ENCODE measurements around the gene KLRF2.

Gene KLRF2

DNA sequence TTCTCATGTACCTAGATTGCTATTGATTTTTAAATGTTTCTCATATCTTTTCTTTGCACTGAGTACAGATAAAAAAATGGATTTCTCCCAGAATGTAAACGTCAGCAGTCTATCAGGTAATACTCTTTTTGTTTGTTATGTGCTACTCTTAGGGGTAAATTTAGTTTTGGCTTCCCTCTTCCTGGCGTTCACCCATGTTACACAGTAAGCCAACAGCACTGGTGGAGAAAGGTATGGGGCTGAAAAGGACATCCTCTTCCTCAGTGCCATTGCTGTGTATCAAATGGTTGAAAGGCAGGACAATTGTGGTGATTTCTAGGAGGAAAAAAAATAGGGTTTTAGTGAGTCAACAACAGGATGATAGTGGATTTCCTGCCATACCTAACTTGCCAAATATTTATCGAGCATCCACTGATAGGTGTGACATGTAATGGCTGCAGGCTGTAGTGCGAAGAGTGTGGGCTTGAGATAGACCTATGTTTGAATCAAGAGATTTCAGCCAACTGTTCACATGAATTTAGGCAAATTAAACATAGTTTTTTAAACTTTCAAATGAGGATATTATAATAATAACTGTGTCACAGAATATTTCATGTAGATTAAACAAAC lies 7.5 kb downstream of the KLRF2 start:
- DNase-seq = no peak

DNA sequence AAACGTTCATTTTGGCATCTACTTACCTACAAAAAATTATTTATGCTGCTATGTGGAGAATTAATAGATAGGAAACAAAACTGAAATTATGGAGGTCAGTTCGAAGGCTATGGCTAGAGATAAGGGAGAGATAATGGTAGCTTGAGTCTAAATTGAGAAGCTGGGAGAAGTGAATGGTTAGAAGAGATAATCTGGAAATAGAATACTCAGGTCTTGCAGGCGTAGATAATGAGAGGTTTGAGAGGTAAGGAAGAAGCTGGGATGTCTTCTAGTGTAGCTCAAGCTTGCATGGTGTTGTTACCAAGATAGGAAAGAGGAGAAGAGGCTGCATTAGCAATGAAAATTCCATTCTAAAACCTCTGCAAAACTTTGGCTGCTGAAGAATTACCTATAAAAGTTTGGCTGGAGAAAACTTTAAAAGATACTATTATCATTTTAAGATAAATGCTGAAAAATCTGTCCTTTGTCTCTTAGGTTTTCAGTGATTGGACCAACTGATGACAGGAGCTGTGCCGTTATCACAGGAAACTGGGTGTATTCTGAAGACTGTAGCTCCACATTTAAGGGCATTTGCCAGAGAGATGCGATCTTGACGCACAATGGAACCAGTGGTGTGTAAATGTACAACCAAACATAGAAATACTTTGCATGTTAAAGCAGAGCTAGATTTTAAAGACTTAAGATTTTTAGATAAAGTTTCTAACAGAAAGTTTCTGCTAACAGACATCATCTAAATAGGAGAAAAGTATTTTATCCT lies 14.1 kb downstream of the KLRF2 start:
- no peak for DNase-seq

DNA sequence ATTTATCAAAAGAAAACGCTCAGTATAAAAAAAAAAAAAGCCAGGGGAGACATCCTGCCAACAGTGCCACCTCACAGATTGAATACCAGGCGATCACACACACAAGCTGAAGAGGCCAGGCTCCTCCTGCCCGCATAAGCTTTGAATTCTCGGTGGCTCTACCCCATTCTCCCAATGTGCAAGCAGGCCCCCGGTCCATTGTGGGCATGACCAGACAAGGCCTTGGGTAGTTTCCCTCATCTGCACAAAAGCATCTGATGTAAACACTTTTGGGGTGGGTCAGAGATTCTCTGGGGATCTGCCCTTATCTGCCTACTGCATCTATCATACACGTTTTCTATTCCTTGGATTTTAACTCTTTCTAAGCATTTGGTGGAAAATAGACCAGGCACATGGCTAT lies 16.2 kb downstream of the KLRF2 start:
- DNase-seq = no peak

DNA sequence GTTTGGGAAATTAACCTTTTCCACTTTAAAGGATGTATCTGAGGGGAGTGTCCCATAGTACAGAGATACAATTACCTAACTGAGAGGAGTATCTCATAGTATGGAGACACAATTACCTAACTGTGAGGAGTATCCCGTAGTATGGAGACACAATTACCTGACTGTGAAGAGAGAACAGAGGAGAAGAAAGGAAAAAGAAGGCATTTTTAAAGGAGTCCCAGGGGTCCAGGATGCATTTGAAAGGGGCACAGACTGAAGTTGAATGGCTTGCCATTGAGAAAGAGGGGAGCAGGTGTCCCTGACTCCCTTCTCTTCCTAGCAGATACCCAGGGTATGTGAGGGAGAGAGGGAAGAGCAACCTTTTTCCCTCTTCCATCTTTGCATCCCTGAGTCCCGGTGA lies 17.9 kb downstream of the KLRF2 start:
- DNase-seq = no peak

DNA sequence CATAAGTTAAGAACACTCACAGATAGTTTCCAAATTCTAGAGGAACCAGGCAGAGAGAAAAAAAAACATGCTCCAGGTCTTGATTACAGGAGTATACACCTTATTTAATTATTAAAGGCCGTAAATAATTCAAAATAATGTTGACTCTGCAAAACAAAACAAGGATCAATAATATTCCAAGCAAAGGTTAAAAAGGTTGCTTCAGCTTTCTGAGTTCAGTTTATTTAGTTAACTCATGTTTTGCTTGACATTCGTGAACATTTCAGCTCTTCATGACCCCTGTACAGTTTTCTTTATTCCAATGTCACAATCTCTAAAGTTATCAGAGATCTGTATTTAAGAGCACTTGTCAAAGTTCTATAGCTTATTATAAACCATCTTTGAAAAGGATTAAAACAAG lies 19.6 kb downstream of the KLRF2 start:
- no peak for DNase-seq

DNA sequence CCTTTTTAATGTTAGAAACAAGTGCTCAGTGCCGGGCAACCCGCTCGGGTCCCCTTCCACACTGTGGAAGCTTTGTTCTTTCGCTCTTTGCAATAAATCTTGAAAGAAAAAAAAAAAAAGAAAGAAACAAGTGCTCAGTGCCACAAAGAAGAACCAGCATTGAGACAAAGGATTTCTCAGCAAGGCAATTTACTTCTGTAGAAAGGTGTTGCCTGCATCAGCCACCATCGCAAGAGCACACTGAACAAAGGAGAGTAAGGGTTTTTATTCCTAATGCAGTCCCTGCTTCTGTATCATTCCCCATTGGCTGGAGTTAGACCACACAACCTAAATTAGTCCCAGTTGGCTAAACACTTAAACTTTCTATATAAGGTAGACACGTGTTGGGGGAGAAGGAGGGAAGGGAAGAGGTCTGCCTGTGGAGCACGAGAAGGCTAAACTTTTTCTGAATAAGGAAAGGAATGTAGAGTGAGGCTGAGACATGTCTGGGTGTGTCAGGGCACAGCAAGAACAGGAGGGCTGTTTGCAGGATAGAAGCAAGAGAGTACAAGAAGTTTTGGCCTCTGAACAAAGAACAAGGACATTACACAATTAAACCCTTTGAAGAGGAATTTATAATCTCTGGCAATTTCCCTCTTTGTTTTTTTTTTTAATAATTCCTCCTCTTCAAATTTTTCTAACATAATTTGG lies 21.4 kb downstream of the KLRF2 start:
- no peak for DNase-seq

DNA sequence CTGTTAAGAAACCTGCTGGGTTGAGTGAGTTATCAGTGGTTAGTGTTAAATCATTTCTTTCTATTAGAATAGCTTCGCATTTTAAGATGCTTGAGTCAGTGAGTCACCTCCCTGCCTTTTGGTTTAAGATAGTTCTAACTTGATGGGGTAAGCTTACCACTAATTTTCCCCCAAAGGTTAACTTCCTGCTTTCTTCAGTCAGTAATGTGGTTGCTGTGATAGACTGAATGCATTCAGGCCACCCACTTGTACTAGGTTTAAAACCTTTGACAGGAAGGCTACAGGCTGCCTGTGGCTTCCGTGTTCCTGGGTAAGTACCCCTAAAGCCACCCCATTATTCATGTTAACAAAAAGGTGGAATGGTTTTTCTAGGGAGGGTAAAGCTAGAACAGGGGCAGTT lies 25.6 kb downstream of the KLRF2 start:
- peak; percentile 25 for DNase-seq

DNA sequence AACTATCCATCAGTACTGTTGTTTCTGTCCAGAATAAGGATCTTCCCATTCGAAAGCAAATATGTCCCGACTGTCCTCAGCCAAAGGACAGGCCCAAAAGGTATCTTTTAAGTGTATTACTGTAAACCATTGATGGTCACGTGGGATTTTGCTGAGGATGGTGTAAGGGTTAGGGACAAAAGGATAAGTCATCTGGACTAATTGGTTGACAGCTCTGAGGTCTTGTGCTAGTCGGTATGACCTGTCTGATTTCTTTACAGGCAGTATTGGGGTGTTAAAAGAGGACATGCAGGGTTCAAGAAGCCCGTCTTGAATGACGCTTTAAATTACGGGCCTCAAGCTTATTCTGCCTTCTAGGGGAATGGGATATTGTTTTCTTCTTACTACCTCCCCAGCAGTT lies 26.5 kb downstream of the KLRF2 start:
- DNase-seq = no peak

DNA sequence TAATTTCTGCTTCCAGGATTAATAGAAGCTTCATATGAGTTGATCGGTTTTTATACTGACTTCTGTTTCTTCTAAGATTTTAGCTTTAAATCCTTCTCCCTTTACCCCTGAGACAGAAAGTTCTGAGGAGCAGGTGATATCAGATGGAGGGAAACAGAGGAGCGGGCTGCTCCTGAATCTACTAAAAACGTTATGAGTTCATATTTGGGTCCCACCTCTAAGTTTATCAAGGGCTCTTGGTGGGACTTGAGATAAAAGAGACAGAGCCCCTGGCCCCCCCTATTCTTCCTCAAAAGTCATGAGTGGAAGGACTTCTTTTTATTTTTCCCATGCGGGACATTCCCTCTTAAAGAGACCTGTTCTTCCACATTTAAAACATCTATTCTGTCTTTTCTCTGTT lies 27.1 kb downstream of the KLRF2 start:
- DNase-seq = no peak

DNA sequence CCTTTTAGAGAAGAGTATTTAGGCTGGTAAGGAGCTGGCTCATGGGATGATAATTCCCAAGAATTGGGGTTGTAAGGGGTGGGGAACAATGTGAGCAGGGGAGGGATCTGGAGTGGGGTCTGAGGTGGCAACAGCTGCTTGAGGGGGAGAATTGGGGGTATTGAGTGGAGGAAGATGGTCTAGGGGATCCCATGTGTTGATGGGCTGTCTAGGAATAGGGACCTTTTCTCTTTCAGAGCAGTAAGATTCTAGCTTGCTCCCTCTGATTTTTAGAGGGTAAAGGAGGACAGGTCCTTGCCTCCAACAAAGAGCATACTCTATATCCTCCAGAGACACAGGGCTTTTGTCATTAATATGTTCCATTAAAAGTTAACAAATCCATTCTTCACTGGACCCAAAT lies 28.4 kb downstream of the KLRF2 start:
- no peak for DNase-seq

DNA sequence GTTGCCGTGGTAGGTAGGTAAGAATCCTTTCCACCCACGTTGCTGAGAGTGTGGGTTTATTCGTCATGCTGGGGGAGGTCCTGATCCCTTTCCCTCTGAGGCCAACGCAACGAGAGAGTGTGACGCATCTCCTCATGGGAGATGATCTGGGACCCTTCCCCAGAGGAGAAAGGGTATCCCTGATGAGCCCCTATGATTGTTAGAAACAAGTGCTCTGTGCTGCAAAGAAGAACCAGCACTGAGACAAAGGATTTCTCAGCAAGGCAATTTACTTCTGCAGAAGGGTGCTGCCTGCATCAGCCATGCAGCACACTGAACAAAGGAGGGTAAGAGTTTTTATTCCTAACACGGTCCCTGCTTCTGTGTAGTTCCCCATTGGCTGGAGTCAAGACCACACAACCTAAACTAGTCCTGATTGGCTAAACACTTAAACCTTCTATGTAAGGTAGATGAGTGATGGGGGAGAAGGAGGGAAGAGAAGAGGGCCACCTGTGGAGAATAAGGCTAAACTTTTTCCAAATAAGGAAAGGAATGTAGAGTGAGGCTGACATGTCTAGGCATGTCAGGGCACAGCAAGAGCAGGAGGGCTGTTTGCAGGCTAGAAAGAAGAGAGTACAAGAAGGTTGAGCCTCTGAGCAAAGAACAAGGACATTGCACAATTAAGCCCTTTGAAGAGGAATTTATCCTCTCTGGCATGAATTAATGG lies 29.6 kb downstream of the KLRF2 start:
- no peak for DNase-seq

DNA sequence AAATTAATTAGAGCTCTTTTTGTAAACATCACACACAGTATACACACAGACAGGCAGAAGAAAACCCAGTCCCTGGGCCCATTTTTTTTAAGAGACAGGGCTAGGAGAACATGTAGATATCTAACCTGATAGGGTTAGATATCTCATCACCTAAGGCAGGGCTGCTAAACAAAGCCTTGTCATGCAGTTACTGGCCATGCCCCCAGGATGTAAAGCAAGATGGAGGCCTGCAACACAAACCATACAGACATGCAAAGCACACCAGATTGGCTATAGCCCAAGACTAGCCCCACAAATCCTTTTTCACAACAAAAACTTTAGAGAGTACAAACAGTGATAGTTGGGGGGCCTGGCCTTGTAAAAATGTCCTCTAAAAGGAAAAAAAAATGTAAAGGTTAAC lies 30.4 kb downstream of the KLRF2 start:
- no peak for DNase-seq

DNA sequence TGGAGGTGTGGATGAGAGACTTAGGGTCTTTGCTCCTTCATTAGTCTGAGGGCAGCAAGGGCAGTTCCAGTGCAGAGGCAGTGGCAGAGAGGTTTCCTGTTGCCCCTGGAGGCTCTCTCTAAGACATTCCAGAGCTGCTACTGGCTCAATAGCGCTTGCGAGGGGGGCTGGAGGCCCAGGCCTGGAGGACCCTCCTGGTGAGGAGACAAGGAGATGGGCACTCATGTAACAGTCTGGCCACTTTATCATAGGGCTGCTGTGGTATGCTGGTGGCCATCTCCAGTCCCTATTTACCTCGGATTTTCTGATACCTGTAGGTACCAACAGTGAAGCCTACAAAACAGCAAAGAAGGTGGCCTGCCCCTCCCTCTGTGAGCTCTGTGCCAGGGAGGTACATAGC lies 38.2 kb downstream of the KLRF2 start:
- no peak for DNase-seq

DNA sequence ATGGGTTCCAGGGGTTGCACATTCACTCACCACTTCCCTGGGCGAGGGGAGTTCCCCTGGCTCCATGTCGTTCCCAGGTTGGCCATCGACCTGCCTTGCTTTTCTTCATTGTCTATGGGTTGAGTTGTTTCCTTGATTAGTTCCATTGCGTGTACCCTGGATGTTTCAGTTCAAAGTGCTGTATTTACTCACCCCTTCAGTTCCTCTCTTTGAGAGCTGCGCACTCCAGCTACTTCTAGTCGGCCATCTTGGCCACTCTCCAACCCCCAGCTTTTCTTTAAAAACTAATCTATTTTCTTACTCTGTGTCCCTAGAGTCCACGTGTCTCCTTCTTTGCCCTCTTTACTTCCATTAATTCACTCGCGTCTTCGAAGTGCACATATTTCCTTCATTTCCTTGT lies 39.2 kb downstream of the KLRF2 start:
- DNase-seq = no peak

DNA sequence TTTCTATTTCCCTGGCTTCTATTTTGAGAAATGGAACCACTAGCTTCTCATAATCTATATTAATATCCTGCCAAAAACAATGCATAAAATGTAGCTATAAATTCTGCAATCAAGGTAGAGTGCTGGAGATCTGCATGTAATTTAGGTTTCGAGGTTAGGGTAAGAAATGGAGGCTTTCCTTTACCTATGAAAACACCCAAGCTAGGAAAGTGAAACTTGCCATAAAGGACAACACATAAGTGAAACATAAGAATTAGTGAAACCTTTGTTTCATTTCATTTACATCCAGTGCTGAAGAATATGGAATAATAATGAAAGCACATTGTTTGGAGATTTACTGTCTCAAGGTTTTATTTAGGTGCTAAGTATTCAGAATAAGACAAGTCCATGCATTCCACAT lies 41.1 kb downstream of the KLRF2 start:
- no peak for DNase-seq

DNA sequence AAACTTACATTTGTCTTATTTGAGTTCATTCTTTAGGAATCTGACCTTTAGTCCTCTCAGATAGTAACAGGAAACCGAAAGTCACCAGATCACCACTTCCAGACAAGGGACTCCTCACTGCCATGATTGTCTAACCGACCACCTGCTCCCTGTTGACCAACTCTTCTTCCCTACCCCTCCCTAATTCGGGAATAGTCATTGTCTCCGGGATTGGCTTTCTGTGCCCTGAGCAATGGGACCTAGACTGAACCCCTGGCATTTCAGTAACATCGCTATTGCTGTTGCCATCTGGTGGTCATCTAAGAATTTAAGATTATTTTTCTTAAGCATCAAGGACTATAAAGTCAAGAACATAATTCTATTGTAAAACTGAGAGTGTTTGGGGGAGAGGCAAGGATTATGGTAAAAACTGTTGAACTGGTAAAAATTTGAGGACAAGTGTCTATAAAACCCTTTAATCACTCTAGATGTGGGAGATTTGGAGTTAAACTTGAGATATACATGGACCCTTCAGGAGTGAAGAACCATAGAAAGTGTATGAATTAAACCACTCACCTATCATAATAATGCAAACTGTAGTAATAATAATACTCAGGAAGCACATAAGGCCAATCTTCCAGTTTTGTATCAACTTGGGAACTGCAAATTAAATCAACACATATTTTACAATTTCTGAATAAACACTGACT lies 44.6 kb downstream of the KLRF2 start:
- peak; percentile 32 for DNase-seq

DNA sequence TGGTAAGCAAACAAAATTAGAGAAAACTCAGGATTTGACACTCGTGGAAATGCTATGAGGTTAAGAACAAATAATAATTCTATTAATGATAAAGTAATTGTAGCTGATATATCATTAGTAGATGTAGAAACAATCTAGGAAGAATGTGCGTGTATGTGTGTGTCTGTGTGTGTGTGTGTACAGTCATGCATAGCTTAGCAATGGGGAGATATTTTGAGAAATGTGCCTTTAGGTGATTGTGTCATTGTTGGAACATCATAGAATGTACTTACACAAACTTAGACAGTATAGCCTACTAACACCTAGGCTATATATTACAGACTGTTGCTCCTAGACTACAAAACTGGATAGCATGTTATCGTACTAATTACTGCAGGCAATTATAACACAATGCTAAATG lies 45.6 kb downstream of the KLRF2 start:
- no peak for DNase-seq

DNA sequence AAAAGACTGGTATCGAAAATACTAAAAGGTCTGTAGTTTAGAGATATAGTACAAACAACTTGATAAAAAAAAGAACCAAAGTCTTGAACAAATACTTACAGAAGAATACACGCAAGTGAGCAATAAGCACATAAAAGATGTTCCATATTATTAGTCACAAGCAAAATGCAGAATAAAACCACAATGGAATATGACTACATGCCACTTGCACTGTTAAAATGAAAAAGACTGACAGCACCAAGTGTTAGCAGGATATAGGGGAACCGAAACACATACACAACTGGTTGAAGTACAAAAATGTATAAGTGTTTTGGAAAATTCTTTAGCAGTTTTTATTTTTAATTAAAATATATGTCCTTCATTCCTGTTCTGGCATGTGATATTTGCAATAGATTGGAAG lies 47.3 kb downstream of the KLRF2 start:
- DNase-seq = no peak

DNA sequence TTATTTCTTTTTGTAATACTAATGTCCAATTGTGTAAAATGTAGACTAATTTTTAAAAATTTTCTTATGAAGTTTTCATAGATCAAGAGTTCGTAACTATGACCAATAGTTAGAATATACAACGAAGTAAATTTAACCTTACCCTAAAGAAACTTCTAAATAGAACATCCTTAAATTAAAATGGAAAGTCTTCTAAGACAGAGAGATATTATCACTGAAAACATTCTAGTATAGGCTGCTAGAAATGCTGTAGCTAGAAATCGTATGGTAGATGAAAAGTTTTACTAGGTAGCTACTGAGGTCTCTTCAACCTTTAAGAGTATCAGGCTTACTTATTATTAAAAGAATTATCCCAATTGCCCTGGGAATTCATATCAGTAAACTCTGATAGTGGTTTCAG lies 50.0 kb downstream of the KLRF2 start:
- no peak for DNase-seq

DNA sequence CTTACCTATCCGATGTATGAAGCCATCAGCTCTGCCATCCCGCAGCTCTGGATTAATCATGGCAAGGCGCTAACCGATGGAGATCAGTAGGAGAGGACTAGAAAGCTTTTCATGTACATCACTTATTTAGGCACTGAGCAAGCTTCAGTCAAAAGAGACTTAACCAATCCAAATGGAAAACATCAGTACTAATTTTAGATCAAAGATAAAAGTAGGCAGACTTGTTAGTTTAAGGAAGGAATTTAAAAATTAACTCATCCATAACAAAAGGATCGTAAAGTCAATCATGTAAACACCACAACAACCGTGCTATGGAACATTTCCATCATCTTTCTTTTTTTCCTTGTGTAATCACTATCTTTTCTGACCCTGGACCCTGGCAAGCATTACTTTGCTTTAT lies 51.0 kb downstream of the KLRF2 start, which contains the start of gene CLEC2A:
Gene CLEC2A (minus strand): TSS at position 101 of the 400 bp plus-strand sequence. CDS start 41 bp downstream, at position 60.
- DNase-seq = no peak

DNA sequence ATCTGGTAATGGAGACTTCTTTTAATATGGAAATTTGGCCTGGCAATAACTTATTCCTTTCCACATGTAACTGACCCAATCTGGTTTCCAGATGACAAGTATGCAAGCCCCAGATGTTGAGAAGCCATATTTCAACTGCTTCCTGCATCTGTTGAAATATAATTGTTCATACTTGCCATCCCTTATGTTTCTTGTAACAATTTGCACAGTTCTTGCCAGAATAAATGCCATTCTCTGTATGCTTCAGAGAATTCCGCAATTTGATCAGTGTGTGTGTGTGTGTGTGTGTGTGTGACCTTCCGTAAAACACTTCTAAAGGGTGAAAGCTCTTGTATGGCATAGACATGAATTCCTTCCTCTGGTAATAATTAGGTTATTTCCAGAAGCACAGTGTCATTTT lies 52.7 kb downstream of the KLRF2 start:
- no peak for DNase-seq

DNA sequence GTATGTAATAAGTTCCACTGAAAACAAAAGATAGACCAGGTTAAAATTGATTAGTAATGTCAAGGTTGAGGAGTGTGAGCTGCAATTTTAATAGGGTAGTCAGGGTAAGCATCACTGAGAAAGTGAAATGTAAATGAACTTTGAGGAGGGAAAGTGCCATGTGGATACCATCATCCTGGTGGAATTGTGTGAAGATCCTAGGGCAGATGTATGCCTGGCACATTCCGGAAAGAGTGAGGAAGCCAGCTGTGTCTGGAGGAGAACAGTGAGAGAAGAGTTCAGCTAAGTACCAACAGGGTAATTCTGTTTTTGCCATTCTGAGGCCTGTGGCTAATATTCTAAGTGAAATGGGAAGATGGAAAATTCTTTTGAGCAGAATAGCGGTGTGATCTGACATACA lies 53.7 kb downstream of the KLRF2 start:
- no peak for DNase-seq

DNA sequence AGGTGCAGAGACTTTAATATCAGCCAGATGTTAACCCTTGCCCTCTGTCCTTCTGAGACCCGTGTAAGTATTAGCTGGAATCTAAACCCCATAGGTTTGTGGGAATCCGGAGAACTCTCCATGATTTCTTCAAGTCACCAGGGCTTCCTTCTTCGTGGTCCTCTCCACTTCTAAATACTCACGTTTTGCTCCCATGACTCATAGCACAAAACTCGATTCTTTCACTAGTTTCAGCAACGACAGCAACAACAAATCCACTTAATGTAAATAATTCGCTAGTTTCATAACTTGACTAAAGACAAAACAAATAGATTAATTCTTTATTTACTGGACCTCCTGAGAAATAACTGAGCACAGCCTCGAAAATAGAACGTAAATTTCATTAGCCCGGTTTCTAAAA lies 55.3 kb downstream of the KLRF2 start:
- no peak for DNase-seq

Measured in activated CD4-positive, alpha-beta T cell treated with anti-CD3 and anti-CD28 coated beads, Interleukin-2, Interleukin-6, amounts not matched to agents 100 ng/mL and 50 ng/mL, durations not matched to agents 16 hours and 8 hours (primary cell).